ENCODE data around the gene ASIC2.

ASIC2 gene

DNA sequence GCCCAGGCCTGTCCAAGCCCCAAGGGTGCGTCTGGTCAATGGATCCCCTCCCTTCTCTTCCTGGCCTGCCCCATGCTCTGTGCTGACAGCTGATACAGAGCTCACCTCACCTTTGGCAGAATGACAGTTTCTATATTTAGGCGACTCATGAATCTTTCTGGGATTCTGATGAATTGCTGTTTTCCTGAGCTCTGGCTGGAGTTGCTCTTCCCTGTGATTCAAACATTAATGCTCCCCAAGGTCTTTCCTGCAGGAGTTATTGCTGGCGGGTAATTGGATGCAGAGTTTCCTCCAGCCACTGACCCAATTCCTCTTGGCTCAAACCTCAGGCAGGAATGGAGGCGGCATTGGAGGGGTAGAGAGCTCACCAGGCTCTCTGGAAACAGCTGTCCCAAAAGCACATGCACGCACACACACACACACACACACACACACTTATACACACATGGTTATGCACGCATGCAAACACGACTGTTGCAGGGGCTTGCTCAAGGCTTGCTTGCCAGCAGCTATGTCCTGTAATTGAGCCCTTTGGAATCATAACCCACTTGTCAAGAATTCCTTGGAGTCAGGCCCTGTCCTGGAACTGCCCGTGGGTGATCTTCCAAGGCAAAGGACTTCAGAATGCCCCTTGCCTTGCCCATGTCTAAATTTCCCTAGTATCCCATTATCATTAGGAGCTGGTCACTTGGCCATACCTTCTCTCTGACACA is 128.8 kb downstream of the ASIC2 start:
- no peaks in the 10 kb centered on the region for H3F3A ChIP-seq (ENCODE audit: insufficient read depth)
- H3K9me2 ChIP-seq (replicated peaks; ENCODE audit: insufficient read depth, low read length), result no peaks in the 10 kb centered on the region
- H2AFZ ChIP-seq (ENCODE audit: low read depth, low read length, severe bottlenecking), result no peak overlapping the region
- H3K9me3 ChIP-seq (ENCODE audit: insufficient read depth, low read length), result no peaks in the 10 kb centered on the region
- H4K20me1 ChIP-seq (ENCODE audit: low read depth, low read length), result no peaks in the 10 kb centered on the region
- no peak overlapping the region for H3K9ac ChIP-seq (ENCODE audit: low read length)
- no peak overlapping the region for H3K27ac ChIP-seq (ENCODE audit: low read depth, low read length)
- no peaks in the 10 kb centered on the region for H3K79me2 ChIP-seq (ENCODE audit: insufficient read depth, low read length)
- no peaks in the 10 kb centered on the region for H3K36me3 ChIP-seq (ENCODE audit: low read length)
- H3K27me3 ChIP-seq (ENCODE audit: low read length), result no peaks in the 10 kb centered on the region
- H3K4me3 ChIP-seq (ENCODE audit: insufficient read depth, low read length, poor library complexity, severe bottlenecking), result no peak overlapping the region
- H3K4me2 ChIP-seq (ENCODE audit: low read depth, low read length, poor library complexity, severe bottlenecking), result no peak overlapping the region
- TF ChIP-seq EZH2phosphoT487 (conservative IDR thresholded peaks at IDR 0.05; ENCODE audit: low read length), result no peak
- TF ChIP-seq, protein P1, sequence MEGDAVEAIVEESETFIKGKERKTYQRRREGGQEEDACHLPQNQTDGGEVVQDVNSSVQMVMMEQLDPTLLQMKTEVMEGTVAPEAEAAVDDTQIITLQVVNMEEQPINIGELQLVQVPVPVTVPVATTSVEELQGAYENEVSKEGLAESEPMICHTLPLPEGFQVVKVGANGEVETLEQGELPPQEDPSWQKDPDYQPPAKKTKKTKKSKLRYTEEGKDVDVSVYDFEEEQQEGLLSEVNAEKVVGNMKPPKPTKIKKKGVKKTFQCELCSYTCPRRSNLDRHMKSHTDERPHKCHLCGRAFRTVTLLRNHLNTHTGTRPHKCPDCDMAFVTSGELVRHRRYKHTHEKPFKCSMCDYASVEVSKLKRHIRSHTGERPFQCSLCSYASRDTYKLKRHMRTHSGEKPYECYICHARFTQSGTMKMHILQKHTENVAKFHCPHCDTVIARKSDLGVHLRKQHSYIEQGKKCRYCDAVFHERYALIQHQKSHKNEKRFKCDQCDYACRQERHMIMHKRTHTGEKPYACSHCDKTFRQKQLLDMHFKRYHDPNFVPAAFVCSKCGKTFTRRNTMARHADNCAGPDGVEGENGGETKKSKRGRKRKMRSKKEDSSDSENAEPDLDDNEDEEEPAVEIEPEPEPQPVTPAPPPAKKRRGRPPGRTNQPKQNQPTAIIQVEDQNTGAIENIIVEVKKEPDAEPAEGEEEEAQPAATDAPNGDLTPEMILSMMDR (IDR thresholded peaks at IDR 0.05; ENCODE audit: insufficient read depth, low read length, poor library complexity, severe bottlenecking), result no peak

DNA sequence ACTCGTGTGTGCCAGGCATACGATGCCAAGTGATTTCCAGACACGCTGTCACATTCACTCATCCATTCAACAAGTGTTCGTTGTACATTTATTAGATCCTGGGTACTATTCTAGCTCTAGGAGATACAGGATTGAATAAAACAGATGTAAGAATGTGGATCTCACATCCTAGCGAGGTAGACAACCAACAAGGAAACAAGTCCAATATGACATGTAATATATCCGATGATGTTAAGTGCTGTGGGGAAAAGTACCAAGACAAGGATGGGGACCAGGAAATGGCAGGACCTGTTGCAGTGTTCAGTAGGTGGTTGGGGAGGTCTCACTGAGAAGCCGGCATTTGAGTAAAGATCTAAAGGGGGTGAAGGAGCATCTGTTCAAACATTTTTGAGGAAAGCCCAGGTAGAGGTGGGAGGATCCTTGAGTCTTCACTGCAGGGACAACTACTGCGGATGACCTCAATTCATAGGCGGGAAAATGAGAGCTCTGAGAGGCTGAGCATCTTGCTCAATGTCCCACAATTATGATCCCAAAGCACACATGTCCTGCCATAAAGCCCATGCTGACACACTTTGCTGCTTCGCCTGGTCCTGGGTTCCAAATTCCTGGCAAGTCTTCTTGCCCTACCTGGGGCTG is 129.4 kb downstream of the ASIC2 start:
- no peak for TF ChIP-seq EZH2phosphoT487 (conservative IDR thresholded peaks at IDR 0.05; ENCODE audit: low read length)
- TF ChIP-seq, protein P1 (IDR thresholded peaks at IDR 0.05; ENCODE audit: insufficient read depth, low read length, poor library complexity, severe bottlenecking), result no peak

DNA sequence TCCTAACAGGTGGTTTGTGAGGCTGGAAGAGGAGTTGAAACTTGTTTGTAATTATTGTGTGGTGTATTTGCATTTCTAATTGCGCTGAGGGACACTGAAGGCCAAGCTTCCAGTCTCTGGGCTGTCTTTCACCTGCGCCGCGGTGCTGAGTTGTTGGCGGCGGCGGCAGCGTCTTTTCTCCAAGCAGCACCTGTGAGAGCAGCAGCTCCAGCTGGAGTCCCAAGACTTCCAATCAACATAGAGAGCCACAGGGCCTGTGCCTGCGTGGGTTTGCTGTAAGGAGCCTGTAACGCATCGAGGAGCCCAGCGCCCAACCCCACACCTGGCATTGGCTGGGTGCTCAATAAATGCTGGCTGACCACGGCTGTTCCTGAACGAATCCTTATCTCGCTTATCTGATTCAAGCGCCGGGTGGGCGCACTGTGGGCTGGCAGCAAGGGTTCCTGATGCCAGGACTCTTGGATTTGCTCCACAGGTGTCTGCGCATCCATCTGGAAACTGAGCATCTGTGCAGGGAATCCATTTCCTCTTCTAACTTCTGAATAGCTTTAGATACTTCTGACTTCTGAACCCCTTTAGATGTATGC is 138.1 kb downstream of the ASIC2 start:
- no peak overlapping the region for H3K27ac ChIP-seq (ENCODE audit: low read depth, low read length)
- no peaks in the 10 kb centered on the region for H3K9me2 ChIP-seq (replicated peaks; ENCODE audit: insufficient read depth, low read length)
- no peaks in the 10 kb centered on the region for H4K20me1 ChIP-seq (ENCODE audit: low read depth, low read length)
- no peak overlapping the region for H2AFZ ChIP-seq (ENCODE audit: low read depth, low read length, severe bottlenecking)
- TF ChIP-seq EZH2phosphoT487 (conservative IDR thresholded peaks at IDR 0.05; ENCODE audit: low read length), result no peak
- TF ChIP-seq, protein P1 (IDR thresholded peaks at IDR 0.05; ENCODE audit: insufficient read depth, low read length, poor library complexity, severe bottlenecking), result no peak
- no peaks in the 10 kb centered on the region for H3F3A ChIP-seq (ENCODE audit: insufficient read depth)
- H3K9ac ChIP-seq (ENCODE audit: low read length), result no peak overlapping the region
- H3K36me3 ChIP-seq (ENCODE audit: low read length), result no peaks in the 10 kb centered on the region
- no peaks in the 10 kb centered on the region for H3K79me2 ChIP-seq (ENCODE audit: insufficient read depth, low read length)
- H3K4me2 ChIP-seq (ENCODE audit: low read depth, low read length, poor library complexity, severe bottlenecking), result no peak overlapping the region
- no peaks in the 10 kb centered on the region for H3K9me3 ChIP-seq (ENCODE audit: insufficient read depth, low read length)
- H3K27me3 ChIP-seq (ENCODE audit: low read length), result no peaks in the 10 kb centered on the region
- no peak overlapping the region for H3K4me3 ChIP-seq (ENCODE audit: insufficient read depth, low read length, poor library complexity, severe bottlenecking)

More for the DNA sequence above, 129.4 kb downstream of the ASIC2 start:
- Histone ChIP-seq H3K9me3 (ENCODE audit: insufficient read depth, low read length) (no peaks in the 10 kb centered on the region), H4K20me1 (ENCODE audit: low read depth, low read length) (no peaks in the 10 kb centered on the region), H3K36me3 (ENCODE audit: low read length) (no peaks in the 10 kb centered on the region), H3K79me2 (ENCODE audit: insufficient read depth, low read length) (no peaks in the 10 kb centered on the region), H3K9me2 (replicated peaks; ENCODE audit: insufficient read depth, low read length) (no peaks in the 10 kb centered on the region), H2AFZ (ENCODE audit: low read depth, low read length, severe bottlenecking) (no peak overlapping the region), H3K27me3 (ENCODE audit: low read length) (no peaks in the 10 kb centered on the region), H3K27ac (ENCODE audit: low read depth, low read length) (no peak overlapping the region), H3K9ac (ENCODE audit: low read length) (no peak overlapping the region), H3F3A (ENCODE audit: insufficient read depth) (no peaks in the 10 kb centered on the region), H3K4me2 (ENCODE audit: low read depth, low read length, poor library complexity, severe bottlenecking) (no peak overlapping the region), H3K4me3 (ENCODE audit: insufficient read depth, low read length, poor library complexity, severe bottlenecking) (no peak overlapping the region)

All from SU-DHL-6 (cell line).